SKM-1 (cell line): Measurements from ENCODE around the gene AGAP1.
"Not testable (repeated sequence)": the region's sequence is repeated elsewhere in the genome, so short reads cannot be mapped to it uniquely, and the experiment has no call there.

Experiments used
- DNase-seq: peaks from one replicate; lab custom pipeline; 2025; ENCODE audit not compliant: unreplicated experiment; lab: John Stamatoyannopoulos, UW

The AGAP1 gene

GRCh38 chr2:235754357-235755207, 260.7 kb downstream of the AGAP1 start:
- DNase-seq: no peak

- DNase-seq: no peak
Measured at GRCh38 chr2:235756491-235756890, 262.6 kb downstream of the AGAP1 start.

GRCh38 chr2:235757212-235757611, 263.4 kb downstream of the AGAP1 start:
- DNase-seq: no peak

GRCh38 chr2:235757640-235758039, 263.8 kb downstream of the AGAP1 start:
- no peak for DNase-seq

- DNase-seq: no peak
Measured at GRCh38 chr2:235762832-235763598, 269.2 kb downstream of the AGAP1 start.

- DNase-seq: no peak
Measured at GRCh38 chr2:235763816-235764215, 270.0 kb downstream of the AGAP1 start.

- DNase-seq: not testable (repeated sequence)
Measured at GRCh38 chr2:235764478-235764877, 270.6 kb downstream of the AGAP1 start.

GRCh38 chr2:235765181-235765820, 271.5 kb downstream of the AGAP1 start:
- no peak for DNase-seq

GRCh38 chr2:235766278-235766677, 272.4 kb downstream of the AGAP1 start:
- peak; percentile 28 for DNase-seq

GRCh38 chr2:235768606-235769005, 274.8 kb downstream of the AGAP1 start:
- DNase-seq: no peak

GRCh38 chr2:235769046-235769445, 275.2 kb downstream of the AGAP1 start:
- no peak for DNase-seq

- no peak for DNase-seq
Measured at GRCh38 chr2:235770909-235771820, 277.3 kb downstream of the AGAP1 start.

- DNase-seq: no peak
Measured at GRCh38 chr2:235773188-235773928, 279.5 kb downstream of the AGAP1 start.

GRCh38 chr2:235774153-235774870, 280.5 kb downstream of the AGAP1 start:
- DNase-seq: no peak

GRCh38 chr2:235776531-235776930, 282.7 kb downstream of the AGAP1 start:
- no peak for DNase-seq

- peak; percentile 13 for DNase-seq
Measured at GRCh38 chr2:235779444-235779896, 285.6 kb downstream of the AGAP1 start.

- DNase-seq: no peak
Measured at GRCh38 chr2:235780401-235780800, 286.6 kb downstream of the AGAP1 start.

- DNase-seq: no peak
Measured at GRCh38 chr2:235781775-235782174, 287.9 kb downstream of the AGAP1 start.

GRCh38 chr2:235784788-235785187, 290.9 kb downstream of the AGAP1 start:
- no peak for DNase-seq
